DOHH2 (cell line): ENCODE measurements around the gene CEP112.

Experiments
- CTCF ChIP-seq: fragments of 200-600 bp; sonication (generic); IDR thresholded peaks from one replicate; pipeline ENCODE4 v1.5.1; 2014; ENCODE audit warnings: antibody characterized with exemption, mild to moderate bottlenecking, low read depth, low read length; ENCODE audit not compliant: poor library complexity, severe bottlenecking
- EZH2phosphoT487 ChIP-seq: fragments of 200-600 bp; sonication (generic); IDR thresholded peaks from 2 replicates; pipeline ENCODE4 v1.6.1; 2017; ENCODE audit warnings: borderline replicate concordance, mild to moderate bottlenecking, antibody characterized with exemption, low read length, moderate library complexity, mixed read lengths

- TF ChIP-seq CTCF, result no peak
- TF ChIP-seq EZH2phosphoT487, result no peak
These were observed 244.1 kb downstream of the CEP112 start for GRCh38 chr17:65947831-65948230.
